Prostate gland (tissue), 2 donors: ENCODE data around the gene ANKRD36B. TPM values are rescaled to one million over a fixed set of nuclear protein-coding genes. Genes with fewer than 3 reads are reported as not detected.
"Not testable (repeated sequence)": the region's sequence is repeated elsewhere in the genome, so short reads cannot be mapped to it uniquely, and the experiment has no call there.

Experiments
- DNase-seq: peaks from one replicate; pipeline ENCODE4 v3.0.0-alpha.2; 2019; ENCODE audit warnings: low spot score
- H3K27ac ChIP-seq, 2 donors: fragments of 200-600 bp; sonication (generic); 2 replicates each; pipeline ENCODE4 v1.5.1; 2017 to 2019
- H3K27me3 ChIP-seq: fragments of 200-600 bp; sonication (generic); replicated peaks from 2 replicates; pipeline ENCODE4 v1.5.1; 2019; ENCODE audit not compliant: insufficient read depth
- H3K36me3 ChIP-seq, 2 donors: fragments of 200-600 bp; sonication (generic); 1 replicate in 1 of 2; 2 replicates in 1 of 2; pipeline versions ENCODE4 v1.5.1 to v1.8.1; 2017 to 2019
- H3K4me1 ChIP-seq: fragments of 200-600 bp; sonication (generic); replicated peaks from 2 replicates; pipeline ENCODE4 v1.5.1; 2019
- H3K4me3 ChIP-seq, 2 donors: fragments of 200-600 bp; sonication (generic); 2 replicates each; pipeline ENCODE4 v1.5.1; 2017 to 2019
- H3K9me3 ChIP-seq: fragments of 200-600 bp; sonication (generic); 2 replicates; pipeline ENCODE4 v1.5.1; 2017
- POLR2A ChIP-seq: fragments of 450-650 bp; IDR thresholded peaks from one replicate; pipeline ENCODE4 v1.6.1; 2016; ENCODE audit warnings: antibody characterized with exemption, mild to moderate bottlenecking
- WGBS: methylation state at CpG from one replicate; pipeline ENCODE4 v1.1.5; 2018; 5-methylcytosine and 5-hydroxymethylcytosine counted together
- intact Hi-C: fragments of 100-400 bp; cut with DNase I; formaldehyde crosslinking; loops from one replicate; pipeline ENCODE4 v1.14.2; 2022
- total RNA-seq, 2 donors: library from RNA; depleted of rRNA; stranded (reverse); fragments of >200 nt; gene quantifications; one replicate each; pipeline ENCODE4 v1.1.0, GENCODE V29; 2016

The ANKRD36B gene
- total RNA-seq, 2 donors from 2014 or later, result 13.0 to 57.9 TPM

- H3K9me3 ChIP-seq, H3K36me3 ChIP-seq, H3K4me3 ChIP-seq, H3K4me1 ChIP-seq, intact Hi-C loops, DNase-seq, H3K27ac ChIP-seq, H3K27me3 ChIP-seq: not testable (repeated sequence)
Measured at GRCh38 chr2:97548536-97548935, 41.1 kb downstream of the ANKRD36B start.

GRCh38 chr2:97546711-97547110 lies 43.0 kb downstream of the ANKRD36B start:
- Histone ChIP-seq H3K27me3 (no peaks in the 10 kb centered on the region), H3K27ac (no peak overlapping the region), H3K9me3 (no peaks in the 10 kb centered on the region), H3K36me3 (no peaks in the 10 kb centered on the region), H3K4me1 (no peaks in the 10 kb centered on the region), H3K4me3 (no peak overlapping the region)
- intact Hi-C loops, result no loop called here
- WGBS, result 83% methylated on average over 2 of the region's 2 CpGs
- no peak for TF ChIP-seq POLR2A
- no peak for DNase-seq

GRCh38 chr2:97544911-97545310 lies 44.8 kb downstream of the ANKRD36B start:
- DNase-seq, H3K9me3 ChIP-seq, intact Hi-C loops, H3K4me1 ChIP-seq, H3K4me3 ChIP-seq, H3K27me3 ChIP-seq, H3K27ac ChIP-seq, H3K36me3 ChIP-seq: not testable (repeated sequence)

- H3K27ac ChIP-seq, H3K4me3 ChIP-seq, DNase-seq, H3K36me3 ChIP-seq, H3K27me3 ChIP-seq, H3K9me3 ChIP-seq, H3K4me1 ChIP-seq, intact Hi-C loops: not testable (repeated sequence)
- WGBS, result 100% methylated on average over 1 of the region's 2 CpGs
Measured at GRCh38 chr2:97525904-97526303, 63.8 kb downstream of the ANKRD36B start.

GRCh38 chr2:97523816-97524215 lies 65.9 kb downstream of the ANKRD36B start:
- H3K36me3 ChIP-seq, H3K27me3 ChIP-seq, H3K4me3 ChIP-seq, intact Hi-C loops, H3K9me3 ChIP-seq, DNase-seq, H3K27ac ChIP-seq, H3K4me1 ChIP-seq: not testable (repeated sequence)
- WGBS, result 100% methylated on average over 1 of the region's 1 CpG

- DNase-seq, H3K9me3 ChIP-seq, H3K4me3 ChIP-seq, H3K27ac ChIP-seq, H3K4me1 ChIP-seq, H3K36me3 ChIP-seq, H3K27me3 ChIP-seq, intact Hi-C loops: not testable (repeated sequence)
- no CpG with 5 or more reads among the region's 2 CpGs for WGBS
Measured at GRCh38 chr2:97522916-97523555, 66.6 kb downstream of the ANKRD36B start.

- DNase-seq, H3K27ac ChIP-seq, H3K4me1 ChIP-seq, H3K27me3 ChIP-seq, intact Hi-C loops, H3K9me3 ChIP-seq, H3K36me3 ChIP-seq, H3K4me3 ChIP-seq: not testable (repeated sequence)
- 83% methylated on average over 1 of the region's 4 CpGs for WGBS
Measured at GRCh38 chr2:97495651-97496050, 94.0 kb downstream of the ANKRD36B start.

- H3K4me1 ChIP-seq, H3K36me3 ChIP-seq, H3K4me3 ChIP-seq, H3K27me3 ChIP-seq, H3K9me3 ChIP-seq, intact Hi-C loops, H3K27ac ChIP-seq: not testable (repeated sequence)
- DNase-seq, result peak; percentile 3
- WGBS, result 88% methylated on average over 4 of the region's 5 CpGs
Measured at GRCh38 chr2:97490141-97490540, 99.5 kb downstream of the ANKRD36B start.

Other genes starting within 250 kb of the ANKRD36B start
- 100 to 1,000 TPM; 363 to 469 TPM for gene COX5B, start 56.2 kb upstream of the ANKRD36B start, total RNA-seq
- gene ACTR1B, start 74.2 kb upstream of the ANKRD36B start, total RNA-seq, result 100 to 1,000 TPM in 1 of 2 donors, 10 to 100 TPM in 1; 80.5 to 102 TPM
- gene C2orf92, start 79.8 kb upstream of the ANKRD36B start, total RNA-seq, result 1 to 10 TPM; 2.0 to 7.0 TPM
- 1 to 10 TPM; 1.8 to 3.9 TPM for gene ZAP70, start 123.7 kb upstream of the ANKRD36B start, total RNA-seq